H9 (cell line): ENCODE measurements around the gene TAF15. TPM values are rescaled to one million over a fixed set of nuclear protein-coding genes. Genes with fewer than 3 reads are reported as not detected.
A peak's percentile ranks its signal among the peaks of the same experiment; 100 is the strongest.

ENCODE experiments used
- DNase-seq: peaks from one replicate; pipeline ENCODE4 v3.0.0-alpha.2; 2017
- H2AFZ ChIP-seq: one replicate; pipeline ENCODE4 v1.6.1; 2013; ENCODE audit warnings: mild to moderate bottlenecking, low read length, control low read depth, moderate library complexity
- H2AK5ac ChIP-seq: 2 replicates; pipeline ENCODE4 v1.6.1; 2013; ENCODE audit warnings: low read length, control low read depth, mixed read lengths; ENCODE audit not compliant: insufficient read length
- H2BK120ac ChIP-seq: one replicate; pipeline ENCODE4 v1.6.1; 2013; ENCODE audit warnings: low read depth, mild to moderate bottlenecking, low read length, control low read depth, inconsistent platforms; ENCODE audit not compliant: poor library complexity, severe bottlenecking
- H2BK12ac ChIP-seq: 2 replicates; pipeline ENCODE4 v1.6.1; 2013; ENCODE audit warnings: low read length, control low read depth, mixed read lengths, low read depth; ENCODE audit not compliant: insufficient read length
- H2BK15ac ChIP-seq: 2 replicates; pipeline ENCODE4 v1.6.1; 2013; ENCODE audit warnings: low read depth, low read length, control low read depth
- H2BK20ac ChIP-seq: one replicate; pipeline ENCODE4 v1.6.1; 2013; ENCODE audit warnings: low read depth, mild to moderate bottlenecking, low read length, control low read depth, inconsistent platforms; ENCODE audit not compliant: poor library complexity, severe bottlenecking
- H2BK5ac ChIP-seq: 2 replicates; pipeline ENCODE4 v1.6.1; 2013; ENCODE audit warnings: low read length, control low read depth, mixed read lengths; ENCODE audit not compliant: insufficient read length
- H3K14ac ChIP-seq: 2 replicates; pipeline ENCODE4 v1.6.1; 2013; ENCODE audit warnings: low read length, control low read depth; ENCODE audit not compliant: insufficient read depth
- H3K18ac ChIP-seq: 2 replicates; pipeline ENCODE4 v1.6.1; 2013; ENCODE audit warnings: low read depth, mild to moderate bottlenecking, mixed read lengths, low read length, control low read depth; ENCODE audit not compliant: insufficient read length
- H3K23ac ChIP-seq: 2 replicates; pipeline ENCODE4 v1.6.1; 2013; ENCODE audit warnings: low read length, control low read depth, mixed read lengths, low read depth; ENCODE audit not compliant: insufficient read length
- H3K23me2 ChIP-seq: 2 replicates; pipeline ENCODE4 v1.6.1; 2013; ENCODE audit warnings: low read depth, mild to moderate bottlenecking, mixed read lengths, low read length, control low read depth; ENCODE audit not compliant: insufficient read length, poor library complexity, severe bottlenecking
- H3K27ac ChIP-seq: 2 replicates; pipeline ENCODE4 v1.5.1; 2013; ENCODE audit warnings: low read length, control low read depth, mixed read lengths, low read depth; ENCODE audit not compliant: insufficient read length
- H3K27me3 ChIP-seq: 2 replicates; pipeline ENCODE4 v1.6.1; 2013; ENCODE audit warnings: low read length, control low read depth, inconsistent platforms; ENCODE audit not compliant: insufficient read depth
- H3K4ac ChIP-seq: 2 replicates; pipeline ENCODE4 v1.6.1; 2013; ENCODE audit warnings: low read depth, mild to moderate bottlenecking, control low read depth, inconsistent platforms, low read length, moderate library complexity
- H3K4me1 ChIP-seq: 2 replicates; pipeline ENCODE4 v1.6.1; 2013; ENCODE audit warnings: low read length, control low read depth, inconsistent platforms; ENCODE audit not compliant: insufficient read depth
- H3K4me2 ChIP-seq: 2 replicates; pipeline ENCODE4 v1.6.1; 2013; ENCODE audit warnings: low read length, control low read depth, mixed read lengths; ENCODE audit not compliant: insufficient read length, insufficient read depth
- H3K56ac ChIP-seq: 2 replicates; pipeline ENCODE4 v1.6.1; 2013; ENCODE audit warnings: low read depth, mild to moderate bottlenecking, mixed read lengths, low read length, control low read depth; ENCODE audit not compliant: insufficient read length
- H3K79me1 ChIP-seq: 2 replicates; pipeline ENCODE4 v1.6.1; 2013; ENCODE audit warnings: low read depth, mild to moderate bottlenecking, moderate library complexity, low read length, control low read depth, inconsistent platforms; ENCODE audit not compliant: insufficient read depth, poor library complexity, severe bottlenecking
- H3K79me2 ChIP-seq: 2 replicates; pipeline ENCODE4 v1.6.1; 2013; ENCODE audit warnings: low read length, control low read depth, inconsistent platforms; ENCODE audit not compliant: insufficient read depth
- H3K9ac ChIP-seq: 2 replicates; pipeline ENCODE4 v1.6.1; 2013; ENCODE audit warnings: low read length, control low read depth, mixed read lengths; ENCODE audit not compliant: insufficient read length; ENCODE audit errors: extremely low read depth
- H3K9me3 ChIP-seq: one replicate; pipeline ENCODE4 v1.6.1; 2013; ENCODE audit warnings: low read depth, low read length, inconsistent platforms; ENCODE audit not compliant: control insufficient read depth
- H3T11ph ChIP-seq: one replicate; pipeline ENCODE4 v1.6.1; 2013; ENCODE audit warnings: mild to moderate bottlenecking, low read length, control low read depth, inconsistent platforms
- H4K20me1 ChIP-seq: one replicate; pipeline ENCODE4 v1.6.1; 2013; ENCODE audit not compliant: control insufficient read depth, insufficient read length, insufficient read depth
- H4K5ac ChIP-seq: 2 replicates; pipeline ENCODE4 v1.6.1; 2013; ENCODE audit warnings: low read depth, mild to moderate bottlenecking, mixed read lengths, low read length, control low read depth; ENCODE audit not compliant: insufficient read length
- H4K8ac ChIP-seq: replicated peaks from 2 replicates; pipeline ENCODE4 v1.6.1; 2013; ENCODE audit warnings: low read length, control low read depth, mixed read lengths, low read depth; ENCODE audit not compliant: insufficient read length
- H4K91ac ChIP-seq: 2 replicates; pipeline ENCODE4 v1.6.1; 2013; ENCODE audit warnings: low read depth, mild to moderate bottlenecking, moderate library complexity, mixed read lengths, low read length, control low read depth; ENCODE audit not compliant: insufficient read length
- H3K27ac Mint-ChIP-seq, 3 experiments: 2 replicates in 2 of 3; 3 replicates in 1 of 3; pipeline ENCODE4 v1.8.0; 2020 to 2021; ENCODE audit warnings: mixed read lengths in 3 of 3, mild to moderate bottlenecking in 1 of 3, moderate library complexity in 1 of 3
- H3K27me3 Mint-ChIP-seq: 2 replicates; pipeline ENCODE4 v1.8.0; 2021; ENCODE audit warnings: low read depth, mild to moderate bottlenecking, moderate library complexity, mixed read lengths
- H3K36me3 Mint-ChIP-seq, 3 experiments: 2 replicates in 2 of 3; 3 replicates in 1 of 3; pipeline ENCODE4 v1.8.0; 2020 to 2021; ENCODE audit warnings: low read depth in 3 of 3, mixed read lengths in 3 of 3; ENCODE audit not compliant: insufficient read depth in 1 of 3
- H3K4me1 Mint-ChIP-seq, 2 experiments: 2 replicates each; pipeline ENCODE4 v1.8.0; 2020; ENCODE audit warnings: mixed read lengths in 2 of 2
- H3K4me3 Mint-ChIP-seq, 2 experiments: 2 replicates in 1 of 2; 3 replicates in 1 of 2; pipeline ENCODE4 v1.8.0; 2020 to 2021; ENCODE audit warnings: mild to moderate bottlenecking in 2 of 2, mixed read lengths in 2 of 2, moderate library complexity in 1 of 2
- H3K9me3 Mint-ChIP-seq, 2 experiments: 2 replicates in 1 of 2; 3 replicates in 1 of 2; pipeline ENCODE4 v1.8.0; 2020; ENCODE audit warnings: mild to moderate bottlenecking in 2 of 2, mixed read lengths in 2 of 2, moderate library complexity in 1 of 2
- WGBS: extraction: QIAGEN DNeasy Blood & Tissue Kit; methylation state at CpG from one replicate; pipeline ENCODE4 v1.1.7; 2013; ENCODE audit warnings: missing lambda C conversion rate, low lambda C conversion rate, mixed read lengths; ENCODE audit not compliant: insufficient read length; ENCODE audit errors: extremely low coverage; 5-methylcytosine and 5-hydroxymethylcytosine counted together
- total RNA-seq: library from RNA; stranded (reverse); gene quantifications from 2 replicates; pipeline ENCODE4 v1.2.1, GENCODE V29; 2021
- TF ChIP-seq, protein P1 (sequence below): fragments of 200-600 bp; sonication (generic); conservative IDR thresholded peaks from 3 replicates; pipeline ENCODE4 v1.8.0; 2021; ENCODE audit warnings: antibody characterized with exemption, mild to moderate bottlenecking

The TAF15 gene
- total RNA-seq, 1 experiment from 2014 or later, result 304 TPM

DNA sequence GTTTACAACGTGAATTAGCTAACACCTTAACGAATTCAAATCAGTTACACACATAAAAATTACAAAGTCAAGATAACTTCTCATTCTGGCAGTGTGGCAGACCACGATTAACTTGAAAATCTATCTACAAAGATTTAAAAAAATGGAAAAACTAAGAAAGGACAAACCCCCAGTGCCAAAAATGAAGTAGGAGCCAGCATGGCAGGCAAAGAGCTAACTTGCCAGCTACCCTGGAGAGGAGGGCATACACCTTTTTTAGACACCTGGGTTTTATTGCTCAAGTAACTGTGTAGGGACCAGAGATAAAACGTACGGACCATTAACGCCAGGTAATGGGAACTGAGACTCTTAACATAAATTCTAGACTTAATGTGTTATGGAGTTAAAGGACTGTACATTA is 2.5 kb downstream of the TAF15 start:
- H3K9me3 Mint-ChIP-seq, result no peaks in the 10 kb centered on the region
- WGBS, result no CpG with 5 or more reads among the region's 6 CpGs
- Histone ChIP-seq H3K23me2 (peaks cover 4% of the 10 kb centered on the region), H3K9me3 (no peaks in the 10 kb centered on the region), H2BK5ac (no peak overlapping the region), H2BK120ac (no peak overlapping the region), H4K8ac (no peak overlapping the region), H3T11ph (no peak overlapping the region), H2BK12ac (no peak overlapping the region), H2AFZ (no peak overlapping the region), H3K18ac (no peak overlapping the region), H4K91ac (no peak overlapping the region), H3K14ac (no peak overlapping the region), H3K4me2 (no peak overlapping the region), H2BK15ac (no peak overlapping the region), H3K4me1 (peaks cover 2% of the 10 kb centered on the region; the same call in 1 of the 2 replicates), H3K79me1 (peaks cover 2% of the 10 kb centered on the region), H2BK20ac (no peak overlapping the region), H3K56ac (no peak overlapping the region), H3K23ac (no peak overlapping the region), H3K79me2 (peaks cover 34% of the 10 kb centered on the region; the same call in 1 of the 2 replicates), H2AK5ac (no peak overlapping the region), H4K20me1 (no peaks in the 10 kb centered on the region), H3K27me3 (no peaks in the 10 kb centered on the region), H3K4ac (no peak overlapping the region), H3K9ac (no peak overlapping the region), H4K5ac (no peak overlapping the region), H3K27ac (no peak overlapping the region)
- TF ChIP-seq, protein P1, sequence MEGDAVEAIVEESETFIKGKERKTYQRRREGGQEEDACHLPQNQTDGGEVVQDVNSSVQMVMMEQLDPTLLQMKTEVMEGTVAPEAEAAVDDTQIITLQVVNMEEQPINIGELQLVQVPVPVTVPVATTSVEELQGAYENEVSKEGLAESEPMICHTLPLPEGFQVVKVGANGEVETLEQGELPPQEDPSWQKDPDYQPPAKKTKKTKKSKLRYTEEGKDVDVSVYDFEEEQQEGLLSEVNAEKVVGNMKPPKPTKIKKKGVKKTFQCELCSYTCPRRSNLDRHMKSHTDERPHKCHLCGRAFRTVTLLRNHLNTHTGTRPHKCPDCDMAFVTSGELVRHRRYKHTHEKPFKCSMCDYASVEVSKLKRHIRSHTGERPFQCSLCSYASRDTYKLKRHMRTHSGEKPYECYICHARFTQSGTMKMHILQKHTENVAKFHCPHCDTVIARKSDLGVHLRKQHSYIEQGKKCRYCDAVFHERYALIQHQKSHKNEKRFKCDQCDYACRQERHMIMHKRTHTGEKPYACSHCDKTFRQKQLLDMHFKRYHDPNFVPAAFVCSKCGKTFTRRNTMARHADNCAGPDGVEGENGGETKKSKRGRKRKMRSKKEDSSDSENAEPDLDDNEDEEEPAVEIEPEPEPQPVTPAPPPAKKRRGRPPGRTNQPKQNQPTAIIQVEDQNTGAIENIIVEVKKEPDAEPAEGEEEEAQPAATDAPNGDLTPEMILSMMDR, result no peak
- H3K4me1 Mint-ChIP-seq, result peaks cover 39 to 40% of the 10 kb centered on the region in 2 experiments
- no peak for DNase-seq
- H3K27ac Mint-ChIP-seq, result no peak overlapping the region
- H3K36me3 Mint-ChIP-seq, result peaks cover 23 to 51% (median 30%) of the 10 kb centered on the region in 3 experiments; a peak in 6 of 7 replicates
- no peaks in the 10 kb centered on the region; the same call in 1 of the 2 replicates for H3K27me3 Mint-ChIP-seq
- peak overlapping the region; percentile 38 to 43; a peak in 4 of 5 replicates for H3K4me3 Mint-ChIP-seq
